Adipocyte (in vitro differentiated cells): Measurements from ENCODE around the gene B4GALT5.
A peak's percentile ranks its signal among the peaks of the same experiment; 100 is the strongest.

Experiments
- DNase-seq: peaks from one replicate; pipeline ENCODE4 v3.0.0-alpha.2; 2015; ENCODE audit warnings: low read depth
- H3K27me3 ChIP-seq: replicated peaks from 2 replicates; pipeline ENCODE4 v1.7.0; 2013; ENCODE audit warnings: mild to moderate bottlenecking, low read length, moderate library complexity; ENCODE audit not compliant: control insufficient read depth, insufficient read depth
- H3K36me3 ChIP-seq: 2 replicates; pipeline ENCODE4 v1.7.0; 2013; ENCODE audit warnings: low read length, mild to moderate bottlenecking, moderate library complexity; ENCODE audit not compliant: control insufficient read depth, insufficient read depth, severe bottlenecking
- H3K4me1 ChIP-seq: 2 replicates; pipeline ENCODE4 v1.7.0; 2013; ENCODE audit warnings: mild to moderate bottlenecking, low read length, moderate library complexity; ENCODE audit not compliant: control insufficient read depth, insufficient read depth
- H3K4me3 ChIP-seq: 2 replicates; pipeline ENCODE4 v1.7.0; 2013; ENCODE audit warnings: mild to moderate bottlenecking, low read length, moderate library complexity
- H3K9ac ChIP-seq: 2 replicates; pipeline ENCODE4 v1.7.0; 2013; ENCODE audit warnings: mild to moderate bottlenecking, low read length, moderate library complexity
- H3K9me3 ChIP-seq: 2 replicates; pipeline ENCODE4 v1.7.0; 2013; ENCODE audit warnings: mild to moderate bottlenecking, low read length, moderate library complexity; ENCODE audit not compliant: control insufficient read depth

B4GALT5 gene

GRCh38 chr20:49685809-49686208 is 27.9 kb downstream of the B4GALT5 start:
- peak overlapping the region; percentile 59 for H3K9ac ChIP-seq
- no peaks in the 10 kb centered on the region for H3K36me3 ChIP-seq
- peak; percentile 60 for DNase-seq
- no peaks in the 10 kb centered on the region for H3K27me3 ChIP-seq
- peak overlapping the region; percentile 57 for H3K4me3 ChIP-seq
- H3K4me1 ChIP-seq: peaks cover 61% of the 10 kb centered on the region
- no peaks in the 10 kb centered on the region for H3K9me3 ChIP-seq

DNA sequence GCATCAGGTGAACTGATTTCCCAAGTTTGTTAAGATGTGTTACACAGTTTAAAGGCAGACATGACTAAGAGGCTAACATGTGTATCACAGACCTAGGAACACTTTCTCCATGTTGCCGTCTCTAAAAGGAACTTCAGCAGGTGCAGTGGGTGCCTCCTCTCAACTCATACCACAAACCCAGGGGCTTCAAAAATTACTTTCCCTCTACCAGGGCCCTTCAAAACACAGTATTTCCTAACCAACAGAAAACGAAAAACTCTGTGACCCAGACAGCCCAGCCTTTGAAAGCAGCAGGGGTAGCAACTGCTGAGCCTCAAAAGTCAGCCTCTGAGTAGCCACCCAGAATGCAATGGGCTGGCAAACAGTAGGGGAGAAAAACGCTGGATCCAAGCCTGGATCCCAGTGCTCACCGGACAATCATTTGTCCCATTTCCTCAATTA is 28.5 kb downstream of the B4GALT5 start:
- Histone ChIP-seq H3K9me3 (no peaks in the 10 kb centered on the region), H3K9ac (peak overlapping the region; percentile 59), H3K27me3 (no peaks in the 10 kb centered on the region), H3K36me3 (no peaks in the 10 kb centered on the region), H3K4me1 (peaks cover 64% of the 10 kb centered on the region), H3K4me3 (peak overlapping the region; percentile 57)
- no peak for DNase-seq

DNA sequence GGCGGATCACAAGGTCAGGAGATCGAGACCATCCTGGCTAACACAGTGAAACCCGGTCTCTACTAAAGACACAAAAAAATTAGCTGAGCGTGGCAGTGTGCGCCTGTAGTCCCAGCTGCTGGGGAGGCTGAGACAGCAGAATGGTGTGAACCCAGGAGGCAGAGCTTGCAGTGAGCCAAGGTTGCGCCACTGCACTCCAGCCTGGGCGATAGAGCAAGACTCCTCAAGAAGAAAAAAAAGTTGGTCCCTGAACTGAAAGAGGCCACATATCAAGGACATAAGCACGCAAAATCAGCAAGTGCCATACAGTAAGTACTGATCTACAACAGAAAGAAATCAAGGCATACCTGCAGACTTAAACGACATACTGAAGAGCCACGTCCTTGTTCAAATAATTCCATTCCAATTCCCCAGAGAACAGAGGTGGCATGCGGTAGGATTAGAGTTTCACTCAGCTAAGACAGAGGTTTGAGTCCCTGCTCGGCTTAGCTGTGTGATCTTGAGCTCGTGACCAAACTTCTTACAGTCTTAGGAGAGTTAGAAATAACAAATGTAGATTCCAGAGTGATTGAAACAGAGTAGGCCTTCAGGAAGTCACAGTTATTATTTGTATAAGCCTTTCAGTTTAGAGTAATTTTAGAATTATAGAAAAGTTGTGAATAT is 29.2 kb downstream of the B4GALT5 start:
- no peaks in the 10 kb centered on the region for H3K36me3 ChIP-seq
- H3K27me3 ChIP-seq: no peaks in the 10 kb centered on the region
- H3K9me3 ChIP-seq: no peaks in the 10 kb centered on the region
- H3K9ac ChIP-seq: peak overlapping the region; percentile 59
- DNase-seq: no peak
- H3K4me1 ChIP-seq: peaks cover 71% of the 10 kb centered on the region
- H3K4me3 ChIP-seq: no peak overlapping the region

DNA sequence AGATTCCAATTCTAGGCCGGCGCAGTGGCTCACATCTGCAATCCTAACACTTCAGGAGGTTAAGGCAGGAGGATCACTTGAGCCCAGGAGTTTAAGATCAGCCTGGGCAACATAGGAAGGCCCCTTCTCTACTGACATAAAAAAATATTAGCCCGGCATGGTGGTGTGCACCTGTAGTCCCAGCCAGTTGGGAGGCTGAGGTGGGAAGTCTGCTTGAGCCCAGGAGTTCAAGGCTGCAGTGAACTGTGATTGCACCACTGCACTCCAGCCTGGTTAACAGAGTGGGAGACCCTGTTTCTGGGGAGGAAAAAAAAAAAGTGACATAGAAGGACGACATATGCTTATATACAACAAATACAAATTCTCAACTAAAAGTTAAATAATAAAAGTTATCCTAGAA is 30.9 kb downstream of the B4GALT5 start:
- Histone ChIP-seq H3K9me3 (no peaks in the 10 kb centered on the region), H3K4me1 (peaks cover 79% of the 10 kb centered on the region), H3K27me3 (no peaks in the 10 kb centered on the region), H3K36me3 (no peaks in the 10 kb centered on the region), H3K4me3 (no peak overlapping the region), H3K9ac (no peak overlapping the region)
- no peak for DNase-seq

DNA sequence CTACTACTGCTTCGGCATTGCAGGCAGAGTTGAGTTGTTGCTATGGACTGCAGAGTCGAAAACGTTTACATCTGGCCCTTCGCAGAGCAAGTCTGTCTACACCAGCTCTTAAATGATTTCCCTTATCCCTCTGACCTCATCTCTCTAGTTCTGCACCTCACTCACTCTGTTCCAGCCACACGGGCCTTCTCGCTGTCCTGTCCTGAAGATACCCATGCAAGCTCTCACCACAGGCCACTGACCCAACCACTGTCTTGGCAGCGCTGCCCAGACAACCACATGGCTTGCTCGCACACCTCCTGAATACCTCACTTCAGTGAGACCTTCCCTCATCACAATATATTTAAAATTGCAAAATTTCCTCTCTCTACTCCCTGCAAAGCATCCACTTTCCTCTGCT is 31.4 kb downstream of the B4GALT5 start:
- peaks cover 80% of the 10 kb centered on the region for H3K4me1 ChIP-seq
- H3K36me3 ChIP-seq: no peaks in the 10 kb centered on the region
- no peak overlapping the region for H3K9ac ChIP-seq
- no peak overlapping the region for H3K4me3 ChIP-seq
- H3K27me3 ChIP-seq: no peaks in the 10 kb centered on the region
- no peaks in the 10 kb centered on the region for H3K9me3 ChIP-seq
- no peak for DNase-seq

DNA sequence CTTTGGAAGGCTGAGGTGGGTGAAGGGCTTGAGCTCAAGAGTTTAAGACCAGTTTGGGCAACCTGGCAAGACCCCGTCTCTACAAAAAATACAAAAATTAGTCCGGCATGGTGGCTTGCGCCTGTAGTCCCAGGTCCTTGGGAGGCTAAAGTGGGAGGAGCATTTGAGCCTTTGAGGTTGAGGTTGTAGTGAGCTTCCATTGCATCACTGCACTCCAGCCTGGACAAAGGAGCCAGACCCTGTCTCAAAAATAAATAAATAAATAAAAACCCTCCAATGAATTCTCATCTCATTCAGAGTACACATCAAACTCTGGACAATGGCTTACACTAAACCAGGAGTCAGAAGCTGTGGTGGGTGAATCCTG is 31.8 kb downstream of the B4GALT5 start:
- no peak overlapping the region for H3K4me3 ChIP-seq
- no peaks in the 10 kb centered on the region for H3K36me3 ChIP-seq
- no peaks in the 10 kb centered on the region for H3K9me3 ChIP-seq
- no peaks in the 10 kb centered on the region for H3K27me3 ChIP-seq
- no peak overlapping the region for H3K9ac ChIP-seq
- DNase-seq: no peak
- H3K4me1 ChIP-seq: peaks cover 80% of the 10 kb centered on the region

DNA sequence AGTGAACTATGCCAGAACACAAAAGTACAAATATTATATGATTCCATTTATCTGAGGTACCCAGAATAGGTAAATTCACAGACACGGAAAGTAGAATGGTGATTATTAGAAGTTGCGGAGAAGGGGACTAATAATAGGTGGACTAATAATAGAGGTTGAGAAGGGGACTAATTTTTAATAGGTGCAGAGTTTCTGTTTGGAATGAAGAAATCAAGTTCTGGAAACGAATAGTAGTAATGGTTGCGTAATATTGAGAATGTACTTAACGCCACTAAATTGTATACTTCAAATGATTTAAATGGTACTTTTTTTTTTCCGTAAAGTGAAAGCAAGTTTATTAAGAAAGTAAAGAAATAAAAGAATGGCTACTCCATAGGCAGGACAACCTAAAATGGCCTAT is 33.2 kb downstream of the B4GALT5 start:
- Histone ChIP-seq H3K9ac (no peak overlapping the region), H3K36me3 (no peaks in the 10 kb centered on the region), H3K4me3 (no peak overlapping the region), H3K27me3 (no peaks in the 10 kb centered on the region), H3K9me3 (no peaks in the 10 kb centered on the region), H3K4me1 (peaks cover 81% of the 10 kb centered on the region)
- no peak for DNase-seq

DNA sequence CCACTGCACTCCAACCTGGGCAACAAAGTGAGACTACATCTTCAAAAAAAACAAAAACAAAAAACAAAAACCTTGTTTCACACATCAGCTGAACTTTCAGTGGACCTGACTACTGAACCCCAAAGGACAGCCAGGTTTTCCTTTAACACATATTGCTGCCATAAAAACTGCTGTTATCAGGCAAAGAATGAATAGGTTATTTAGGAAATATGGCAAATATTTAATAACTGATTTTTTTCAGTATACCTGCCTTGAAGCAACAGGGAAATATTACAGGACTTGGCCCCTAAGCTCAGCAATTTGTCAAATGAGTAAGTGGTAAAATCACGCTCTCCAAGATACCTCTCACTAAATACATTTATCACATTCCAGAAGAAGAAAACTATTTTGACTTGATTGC is 34.0 kb downstream of the B4GALT5 start:
- Histone ChIP-seq H3K36me3 (no peaks in the 10 kb centered on the region), H3K4me1 (peaks cover 81% of the 10 kb centered on the region), H3K4me3 (peak overlapping the region; percentile 70), H3K9ac (peak overlapping the region; percentile 82), H3K9me3 (no peaks in the 10 kb centered on the region), H3K27me3 (no peaks in the 10 kb centered on the region)
- DNase-seq: no peak

DNA sequence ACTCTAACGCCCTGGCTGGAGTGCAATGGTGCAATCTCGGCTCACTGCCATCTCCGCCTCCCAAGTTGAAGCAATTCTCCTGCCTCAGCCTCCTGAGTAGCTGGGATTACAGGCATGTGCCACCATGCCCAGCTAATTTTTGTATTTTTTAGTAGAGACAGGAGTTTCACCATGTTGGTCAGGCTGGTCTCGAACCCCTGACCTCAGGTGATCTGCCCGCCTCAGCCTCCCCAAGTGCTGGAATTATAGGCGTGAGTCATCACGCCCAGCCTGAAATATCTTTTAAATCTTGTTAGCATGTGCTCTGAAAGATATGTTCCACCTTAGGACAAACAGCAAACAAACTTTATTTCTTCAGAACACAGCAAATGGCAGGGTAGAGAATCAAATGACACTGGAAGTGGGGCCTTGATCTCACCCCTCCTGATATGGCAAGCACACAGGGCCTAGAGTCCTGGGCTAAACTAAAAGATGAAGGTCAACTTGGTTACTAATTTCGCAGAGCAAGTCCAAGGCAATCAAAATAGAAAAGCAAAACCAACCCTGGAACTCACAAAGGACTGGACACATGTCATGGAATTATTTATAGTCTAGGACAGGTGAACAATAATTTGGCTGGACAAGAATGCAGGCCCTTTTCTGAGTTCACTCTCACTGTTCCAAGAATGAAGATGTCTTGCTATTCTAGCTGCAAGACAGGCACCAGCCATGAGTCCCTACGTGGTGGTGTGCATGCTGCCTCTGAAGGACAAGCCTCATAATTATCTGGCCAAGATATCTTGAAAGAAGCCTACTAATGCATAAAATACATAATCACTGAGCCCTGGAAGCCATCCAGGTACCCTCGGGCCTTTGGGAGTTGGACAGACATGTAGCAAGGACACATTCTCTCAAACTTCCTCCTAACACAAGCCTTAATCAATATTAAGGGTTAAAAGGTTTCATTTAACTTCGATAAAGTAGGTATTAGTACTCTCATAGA is 35.6 kb downstream of the B4GALT5 start:
- no peak for DNase-seq
- peak overlapping the region; percentile 70 for H3K4me3 ChIP-seq
- peaks cover 86% of the 10 kb centered on the region for H3K4me1 ChIP-seq
- no peaks in the 10 kb centered on the region for H3K36me3 ChIP-seq
- peak overlapping the region; percentile 82 for H3K9ac ChIP-seq
- no peaks in the 10 kb centered on the region for H3K27me3 ChIP-seq
- no peaks in the 10 kb centered on the region for H3K9me3 ChIP-seq

DNA sequence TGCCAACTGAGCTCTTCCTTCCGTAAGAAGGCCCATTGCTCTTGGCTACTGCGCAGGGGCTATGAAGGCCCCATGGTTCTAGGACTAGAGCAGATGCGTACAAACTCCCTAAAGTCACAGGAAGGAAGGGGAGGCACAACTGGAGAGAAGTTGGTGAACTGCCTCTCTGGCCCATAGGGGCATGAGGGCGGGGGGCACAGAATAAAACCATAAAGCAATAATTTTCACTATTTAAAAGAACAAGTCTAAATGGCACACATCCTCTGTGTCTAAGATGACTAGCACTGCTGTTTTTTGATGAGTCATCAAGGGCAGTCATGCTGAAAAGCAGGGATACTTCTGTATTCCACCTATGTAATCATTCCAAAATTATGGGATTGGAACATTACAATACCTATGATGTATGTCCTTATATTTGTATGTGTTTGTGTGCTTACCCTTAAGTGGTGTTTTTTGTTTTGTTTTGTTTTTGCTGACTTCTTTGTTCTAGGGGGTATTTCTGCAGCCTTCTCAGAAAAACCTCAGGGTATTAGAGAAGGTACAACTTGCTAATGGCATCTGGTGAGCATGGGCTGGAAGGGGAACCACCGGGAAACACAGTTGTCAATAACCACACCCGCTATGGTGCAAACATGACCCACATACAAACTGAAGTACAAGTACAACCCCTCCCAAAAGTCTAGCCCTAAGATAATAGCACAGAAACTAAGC is 36.9 kb downstream of the B4GALT5 start:
- DNase-seq: peak; percentile 66
- H3K9ac ChIP-seq: peak overlapping the region; percentile 13
- H3K36me3 ChIP-seq: no peaks in the 10 kb centered on the region
- peaks cover 86% of the 10 kb centered on the region for H3K4me1 ChIP-seq
- H3K4me3 ChIP-seq: peak overlapping the region; percentile 24
- no peaks in the 10 kb centered on the region for H3K9me3 ChIP-seq
- H3K27me3 ChIP-seq: no peaks in the 10 kb centered on the region
